ENCODE results near the gene R3HDM2. TPM values are rescaled to one million over a fixed set of nuclear protein-coding genes. Genes with fewer than 3 reads are reported as not detected.

R3HDM2 gene
- total RNA-seq, 1 experiment from 2014 or later, result 45.4 TPM

GRCh38 chr12:57459055-57459749, 28.4 kb upstream of the R3HDM2 start:
- Histone ChIP-seq H2AFZ (ENCODE audit: low read depth, low read length, poor library complexity, severe bottlenecking) (peak overlapping the region; percentile 94), H3K4me2 (ENCODE audit: low read length) (peak overlapping the region; percentile 99), H3K9me3 (ENCODE audit: control insufficient read depth in 1 of 2, insufficient read depth in 1 of 2, low read depth in 1 of 2, low read length in 2 of 2) (no peaks in the 10 kb centered on the region), H4K20me1 (ENCODE audit: insufficient read depth) (no peaks in the 10 kb centered on the region), H3K4me3 (replicated peaks in 1 of 2; ENCODE audit: low read depth in 1 of 2, low read length in 2 of 2) (peak overlapping the region; percentile 75), H3K4me1 (ENCODE audit: control insufficient read depth in 1 of 2, insufficient read depth in 2 of 2, low read length in 2 of 2) (peaks cover 37 to 68% of the 10 kb centered on the region in 2 experiments), H3K27ac (ENCODE audit: low read depth, low read length) (peak overlapping the region; percentile 65), H3K36me3 (ENCODE audit: control insufficient read depth in 1 of 2, insufficient read depth in 2 of 2, low read length in 2 of 2) (no peaks in the 10 kb centered on the region), H3K9ac (ENCODE audit: low read length) (peak overlapping the region; percentile 57), H3K9me2 (ENCODE audit: insufficient read depth) (no peaks in the 10 kb centered on the region), H3K27me3 (ENCODE audit: insufficient read depth, low read length) (no peaks in the 10 kb centered on the region), H3K79me2 (ENCODE audit: insufficient read depth, low read length) (no peaks in the 10 kb centered on the region)
- intact Hi-C loops (cut with micrococcal nuclease), result loop anchor here (2.0 kb wide), 1 partner anchor 28 kb away; no protein-coding TSS in a partner anchor
- ChIA-PET POLR2A (interaction anchor here (1.0 to 1.7 kb wide), 2 partner anchors 10 to 245 kb away, joined by 4 to 6 read pairs; no protein-coding TSS in a partner anchor), RAD21 (ENCODE audit: low non-redundant PET in 1 of 2, low total read pairs in 2 of 2, uncharacterized antibody in 2 of 2, unreplicated experiment in 2 of 2) (interaction anchor here in 1 of 2 experiments (0.6 kb wide), 1 partner anchor 16 kb away, joined by 3 read pairs; no protein-coding TSS in a partner anchor), CTCF (interaction anchor here (0.5 to 1.7 kb wide), 16 partner anchors 9 to 390 kb away, joined by 3 to 11 read pairs (median 4); partner anchors contain the start of genes DCTN2, LRP1 and SHMT2)
- ATAC-seq (peak; percentile 63), DNase-seq (ENCODE audit: low read depth, low spot score) (peak; percentile 94)
- no TSS peak for BruUV-seq (replicated peaks)
- TF ChIP-seq, protein P1, sequence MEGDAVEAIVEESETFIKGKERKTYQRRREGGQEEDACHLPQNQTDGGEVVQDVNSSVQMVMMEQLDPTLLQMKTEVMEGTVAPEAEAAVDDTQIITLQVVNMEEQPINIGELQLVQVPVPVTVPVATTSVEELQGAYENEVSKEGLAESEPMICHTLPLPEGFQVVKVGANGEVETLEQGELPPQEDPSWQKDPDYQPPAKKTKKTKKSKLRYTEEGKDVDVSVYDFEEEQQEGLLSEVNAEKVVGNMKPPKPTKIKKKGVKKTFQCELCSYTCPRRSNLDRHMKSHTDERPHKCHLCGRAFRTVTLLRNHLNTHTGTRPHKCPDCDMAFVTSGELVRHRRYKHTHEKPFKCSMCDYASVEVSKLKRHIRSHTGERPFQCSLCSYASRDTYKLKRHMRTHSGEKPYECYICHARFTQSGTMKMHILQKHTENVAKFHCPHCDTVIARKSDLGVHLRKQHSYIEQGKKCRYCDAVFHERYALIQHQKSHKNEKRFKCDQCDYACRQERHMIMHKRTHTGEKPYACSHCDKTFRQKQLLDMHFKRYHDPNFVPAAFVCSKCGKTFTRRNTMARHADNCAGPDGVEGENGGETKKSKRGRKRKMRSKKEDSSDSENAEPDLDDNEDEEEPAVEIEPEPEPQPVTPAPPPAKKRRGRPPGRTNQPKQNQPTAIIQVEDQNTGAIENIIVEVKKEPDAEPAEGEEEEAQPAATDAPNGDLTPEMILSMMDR (IDR thresholded peaks at IDR 0.05 in 2 of 3, conservative IDR thresholded peaks at IDR 0.05 in 1 of 3; ENCODE audit: borderline replicate concordance in 1 of 3, insufficient read depth in 1 of 3, low read depth in 2 of 3, low read length in 2 of 3), result peak in 2 of 3 experiments; percentile 85 to 89; a peak in 4 of 6 replicates
- TF ChIP-seq ELF1 (IDR thresholded peaks at IDR 0.05; ENCODE audit: borderline replicate concordance, low read depth) (no peak), POLR2A (IDR thresholded peaks at IDR 0.05; ENCODE audit: borderline replicate concordance, extremely low read depth, insufficient read depth, insufficient read length) (peak; percentile 51), SRF (IDR thresholded peaks at IDR 0.05; ENCODE audit: low read depth) (no peak), POLR2AphosphoS5 (IDR thresholded peaks at IDR 0.05; ENCODE audit: low read depth, low read length) (0 out of 2 replicates have a peak, but pooled peaks have one; percentile 51), CEBPB (IDR thresholded peaks at IDR 0.05; ENCODE audit: low read depth) (no peak), SIN3A (IDR thresholded peaks at IDR 0.05; ENCODE audit: low read depth) (no peak), JUND (IDR thresholded peaks at IDR 0.05) (no peak), YY1 (IDR thresholded peaks at IDR 0.05; ENCODE audit: extremely low read depth, insufficient replicate concordance, low read depth, low read length) (peak; percentile 59), EZH2phosphoT487 (IDR thresholded peaks at IDR 0.05; ENCODE audit: borderline replicate concordance) (no peak), RAD21 (IDR thresholded peaks at IDR 0.05; ENCODE audit: low read depth) (no peak), TCF7L2 (IDR thresholded peaks at IDR 0.05; ENCODE audit: borderline replicate concordance, extremely low read depth, insufficient read depth, insufficient read length) (no peak), SP1 (IDR thresholded peaks at IDR 0.05; ENCODE audit: low read depth) (no peak), EGR1 (IDR thresholded peaks at IDR 0.05; ENCODE audit: low read depth) (no peak)
- TF ChIP-seq, protein P2, sequence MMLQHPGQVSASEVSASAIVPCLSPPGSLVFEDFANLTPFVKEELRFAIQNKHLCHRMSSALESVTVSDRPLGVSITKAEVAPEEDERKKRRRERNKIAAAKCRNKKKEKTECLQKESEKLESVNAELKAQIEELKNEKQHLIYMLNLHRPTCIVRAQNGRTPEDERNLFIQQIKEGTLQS (IDR thresholded peaks at IDR 0.05), result no peak

Data from HCT116 (cell line).